Caco-2 (cell line): ENCODE data around the gene TYW1. TPM values are rescaled to one million over a fixed set of nuclear protein-coding genes. Genes with fewer than 3 reads are reported as not detected.
A peak's percentile ranks its signal among the peaks of the same experiment; 100 is the strongest.
"Not testable (repeated sequence)": the region's sequence is repeated elsewhere in the genome, so short reads cannot be mapped to it uniquely, and the experiment has no call there.

Experiments
- BruUV-seq: library from RNA; stranded (reverse); fragments of 400-500 nt; replicated peaks from 2 replicates; lab custom pipeline; 2021; lab: Mats Ljungman, UMichigan
- CTCF ChIA-PET: fragments of 300-600 bp; sonication (Branson Sonifier 250); formaldehyde crosslinking; loops from one replicate; lab custom pipeline; 2022; ENCODE audit warnings: antibody characterized with exemption; lab: Charles Lee
- POLR2A ChIA-PET: fragments of 300-600 bp; sonication (Branson Sonifier 250); formaldehyde crosslinking; loops from one replicate; lab custom pipeline; 2022; ENCODE audit warnings: antibody characterized with exemption; lab: Charles Lee
- DNase-seq, 2 experiments: peaks; one replicate each; pipeline versions ENCODE4 v3.0.0 to v3.0.0-alpha.2; 2020 to 2022
- H3K27me3 ChIP-seq: replicated peaks from 2 replicates; pipeline ENCODE4 v1.6.0; 2011; ENCODE audit warnings: low read length; ENCODE audit not compliant: control insufficient read depth, insufficient read depth
- H3K36me3 ChIP-seq: 2 replicates; pipeline ENCODE4 v1.5.1; 2011; ENCODE audit warnings: low read length; ENCODE audit not compliant: control insufficient read depth, insufficient read depth
- H3K4me1 ChIP-seq: fragments of 250-450 bp; sonication (Bioruptor Pico); 2 replicates; pipeline ENCODE4 v1.5.1; 2020; ENCODE audit warnings: mild to moderate bottlenecking
- H3K4me3 ChIP-seq: 2 replicates; pipeline ENCODE4 v1.5.1; 2011; ENCODE audit warnings: low read depth, mild to moderate bottlenecking, control low read depth, low read length
- H3K9me3 ChIP-seq: fragments of 250-450 bp; sonication (Bioruptor Pico); 2 replicates; pipeline ENCODE4 v1.5.1; 2020; ENCODE audit warnings: mild to moderate bottlenecking, moderate library complexity
- H3K27ac Mint-ChIP-seq: one replicate; pipeline ENCODE4 v1.8.0; 2022; ENCODE audit warnings: mixed read lengths; ENCODE audit not compliant: unreplicated experiment
- H3K27me3 Mint-ChIP-seq: one replicate; pipeline ENCODE4 v1.8.0; 2022; ENCODE audit warnings: mixed read lengths; ENCODE audit not compliant: insufficient read depth, unreplicated experiment
- H3K36me3 Mint-ChIP-seq: one replicate; pipeline ENCODE4 v1.8.0; 2022; ENCODE audit warnings: mild to moderate bottlenecking, mixed read lengths; ENCODE audit not compliant: insufficient read depth, unreplicated experiment
- H3K4me1 Mint-ChIP-seq: one replicate; pipeline ENCODE4 v1.8.0; 2022; ENCODE audit warnings: low read depth, mixed read lengths; ENCODE audit not compliant: unreplicated experiment
- H3K4me3 Mint-ChIP-seq: one replicate; pipeline ENCODE4 v1.8.0; 2022; ENCODE audit warnings: mild to moderate bottlenecking, moderate library complexity, mixed read lengths; ENCODE audit not compliant: unreplicated experiment
- H3K9me3 Mint-ChIP-seq: one replicate; pipeline ENCODE4 v1.8.0; 2022; ENCODE audit warnings: mixed read lengths; ENCODE audit not compliant: unreplicated experiment
- CTCF ChIP-seq, 2 experiments: fragments of 200-600 bp in 1 of 2; IDR thresholded peaks; 1 replicate in 1 of 2; 2 replicates in 1 of 2; pipeline versions ENCODE4 v1.5.1 to v1.8.0; 2011 to 2022; ENCODE audit warnings: antibody characterized with exemption in 1 of 2, control low read depth in 1 of 2, inconsistent platforms in 1 of 2, low read depth in 1 of 2, low read length in 1 of 2, mild to moderate bottlenecking in 1 of 2, moderate library complexity in 1 of 2; ENCODE audit not compliant: insufficient read depth in 1 of 2, severe bottlenecking in 1 of 2, unreplicated experiment in 1 of 2
- intact Hi-C: fragments of 100-400 bp; cut with micrococcal nuclease; formaldehyde crosslinking; loops from one replicate; pipeline ENCODE4 v1.10.0; 2022; ENCODE audit not compliant: unreplicated experiment
- total RNA-seq: library from RNA; stranded (reverse); gene quantifications from 2 replicates; pipeline ENCODE4 v1.2.3, GENCODE V29; 2022

The TYW1 gene
- total RNA-seq, 1 experiment from 2014 or later, result 26.9 TPM

GRCh38 chr7:67156064-67156463 is 159.4 kb downstream of the TYW1 start:
- H3K27ac Mint-ChIP-seq, H3K36me3 Mint-ChIP-seq, H3K4me3 Mint-ChIP-seq, intact Hi-C loops, POLR2A ChIA-PET, H3K36me3 ChIP-seq, DNase-seq, CTCF ChIA-PET, H3K4me1 ChIP-seq, H3K9me3 Mint-ChIP-seq, H3K4me1 Mint-ChIP-seq, H3K27me3 Mint-ChIP-seq, BruUV-seq, H3K9me3 ChIP-seq, H3K27me3 ChIP-seq, H3K4me3 ChIP-seq: not testable (repeated sequence)

GRCh38 chr7:67163285-67163684 is 166.7 kb downstream of the TYW1 start:
- H3K9me3 Mint-ChIP-seq, H3K4me3 Mint-ChIP-seq, POLR2A ChIA-PET: not testable (repeated sequence)

GRCh38 chr7:67171151-67171550 is 174.5 kb downstream of the TYW1 start:
- intact Hi-C loops, H3K36me3 Mint-ChIP-seq, H3K27ac Mint-ChIP-seq: not testable (repeated sequence)

More at GRCh38 chr7:67163285-67163684, 166.7 kb downstream of the TYW1 start:
- H3K4me3 ChIP-seq, intact Hi-C loops, BruUV-seq, H3K9me3 ChIP-seq, CTCF ChIA-PET, H3K4me1 ChIP-seq, H3K27ac Mint-ChIP-seq, H3K27me3 Mint-ChIP-seq, H3K27me3 ChIP-seq, H3K36me3 ChIP-seq, H3K4me1 Mint-ChIP-seq, DNase-seq, H3K36me3 Mint-ChIP-seq: not testable (repeated sequence)

GRCh38 chr7:67176730-67177129 is 180.1 kb downstream of the TYW1 start:
- H3K36me3 ChIP-seq, H3K4me3 Mint-ChIP-seq, H3K27ac Mint-ChIP-seq, DNase-seq, CTCF ChIA-PET, H3K4me1 ChIP-seq, H3K27me3 Mint-ChIP-seq, H3K9me3 Mint-ChIP-seq, H3K36me3 Mint-ChIP-seq, H3K4me1 Mint-ChIP-seq, H3K4me3 ChIP-seq, H3K9me3 ChIP-seq, POLR2A ChIA-PET, BruUV-seq, H3K27me3 ChIP-seq: not testable (repeated sequence)
- peak; percentile 21 to 37 for TF ChIP-seq CTCF (IDR thresholded peaks at IDR 0.05; ENCODE audit: insufficient read depth in 1 of 2, low read depth in 1 of 2, low read length in 1 of 2, severe bottlenecking in 1 of 2, unreplicated experiment in 1 of 2)
- intact Hi-C loops, result loop anchor here (2.0 kb wide), 1 partner anchor 126 kb away; no protein-coding TSS in a partner anchor

More at GRCh38 chr7:67171151-67171550, 174.5 kb downstream of the TYW1 start:
- POLR2A ChIA-PET, H3K9me3 ChIP-seq, CTCF ChIA-PET, H3K9me3 Mint-ChIP-seq, H3K27me3 ChIP-seq, H3K4me1 Mint-ChIP-seq, DNase-seq, H3K27me3 Mint-ChIP-seq, H3K4me3 Mint-ChIP-seq, H3K36me3 ChIP-seq, H3K4me1 ChIP-seq, H3K4me3 ChIP-seq, BruUV-seq: not testable (repeated sequence)

- H3K9me3 Mint-ChIP-seq, BruUV-seq, H3K4me3 ChIP-seq, H3K4me1 Mint-ChIP-seq, H3K4me3 Mint-ChIP-seq, H3K27ac Mint-ChIP-seq, intact Hi-C loops, H3K27me3 ChIP-seq, H3K27me3 Mint-ChIP-seq, POLR2A ChIA-PET, CTCF ChIA-PET, H3K4me1 ChIP-seq, H3K9me3 ChIP-seq, H3K36me3 ChIP-seq, H3K36me3 Mint-ChIP-seq: not testable (repeated sequence)
- peak; percentile 36 to 47 for DNase-seq
These were observed 182.5 kb downstream of the TYW1 start for GRCh38 chr7:67178915-67179688.

GRCh38 chr7:67182956-67183750 is 186.5 kb downstream of the TYW1 start:
- H3K36me3 ChIP-seq, intact Hi-C loops, H3K36me3 Mint-ChIP-seq, H3K27me3 ChIP-seq, H3K4me1 Mint-ChIP-seq, DNase-seq, BruUV-seq, H3K27me3 Mint-ChIP-seq, H3K4me1 ChIP-seq, H3K9me3 Mint-ChIP-seq, H3K27ac Mint-ChIP-seq, H3K4me3 ChIP-seq, H3K4me3 Mint-ChIP-seq, CTCF ChIA-PET, POLR2A ChIA-PET, H3K9me3 ChIP-seq: not testable (repeated sequence)
